Stimulated activated CD4-positive, alpha-beta T cell treated with anti-CD3 and anti-CD28 coated beads, Interleukin-2, amount 100 ng/mL, for 4 hours (primary cell): ENCODE measurements around the gene BCL7A.
"Not testable (repeated sequence)": the region's sequence is repeated elsewhere in the genome, so short reads cannot be mapped to it uniquely, and the experiment has no call there.

Source experiments
- DNase-seq: peaks from one replicate; pipeline ENCODE4 v3.0.0-alpha.2; 2020; ENCODE audit warnings: low read depth

Gene BCL7A

DNA sequence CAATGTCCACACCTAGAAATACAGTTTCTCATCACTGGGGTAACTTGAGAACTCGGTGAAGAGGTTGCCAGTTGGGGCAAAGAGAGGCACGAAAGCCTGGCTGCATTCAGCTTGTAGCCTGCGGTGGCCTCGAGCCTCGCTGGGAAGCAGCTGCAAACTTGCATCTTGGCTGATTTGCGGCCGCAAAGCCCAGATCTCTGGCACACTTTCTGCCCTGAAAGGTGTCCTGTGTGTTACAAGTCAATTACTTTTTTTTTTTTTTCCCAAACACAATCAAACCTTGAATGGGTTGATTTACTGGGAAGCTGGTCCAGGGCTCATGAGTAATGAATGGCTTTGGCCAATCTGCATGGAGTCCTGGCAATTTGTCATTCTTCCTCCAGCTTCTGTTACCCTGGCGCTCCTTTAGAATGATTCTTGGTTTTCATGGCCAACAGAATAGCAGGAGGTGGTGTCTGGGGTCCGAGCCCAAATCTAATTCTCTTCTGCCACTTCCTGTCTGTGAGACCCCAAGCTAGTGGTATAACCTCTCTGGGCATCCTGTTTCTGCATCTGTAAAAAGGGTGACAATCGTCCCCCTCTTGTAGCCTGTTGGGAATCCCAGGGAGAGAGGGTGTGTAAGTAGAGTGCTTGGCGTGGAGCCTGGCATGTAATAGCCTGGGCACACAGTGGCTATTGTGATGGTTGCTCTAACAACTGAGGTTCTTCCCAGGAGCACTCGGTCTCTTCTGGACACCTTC, 6.7 kb downstream of the BCL7A start:
- no peak for DNase-seq

DNA sequence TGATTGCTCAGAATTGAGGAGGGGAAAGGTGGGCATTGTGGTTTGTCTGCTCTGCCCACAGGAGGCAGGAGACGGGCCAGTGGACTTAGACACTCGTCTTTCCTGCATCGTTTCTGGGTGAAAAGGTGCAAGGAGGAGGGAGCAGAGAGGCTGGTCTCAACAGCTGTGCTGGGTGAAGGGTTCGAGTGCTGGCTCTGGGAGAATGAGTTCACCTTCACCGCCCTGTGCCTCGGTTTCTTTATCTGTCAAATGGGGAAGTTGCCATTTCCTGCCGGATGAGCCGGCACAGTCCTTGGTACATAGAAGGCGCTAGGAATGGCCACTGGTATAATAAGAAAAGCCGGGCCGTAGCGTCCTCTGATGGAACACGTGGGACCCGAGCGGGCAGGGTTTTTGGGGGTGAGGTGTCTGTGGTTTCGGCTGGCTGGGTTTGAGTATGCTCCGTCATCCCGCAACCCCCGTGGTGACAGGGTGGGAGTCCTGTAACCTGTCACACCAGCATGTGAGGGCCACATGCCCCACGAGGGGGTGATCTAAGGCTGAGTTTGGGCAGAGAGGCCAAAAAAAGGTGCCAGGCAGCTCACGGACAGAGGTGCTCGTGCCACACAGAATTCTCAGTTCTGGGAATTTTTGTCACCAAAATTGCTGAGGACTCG, 7.3 kb downstream of the BCL7A start:
- DNase-seq: no peak

DNA sequence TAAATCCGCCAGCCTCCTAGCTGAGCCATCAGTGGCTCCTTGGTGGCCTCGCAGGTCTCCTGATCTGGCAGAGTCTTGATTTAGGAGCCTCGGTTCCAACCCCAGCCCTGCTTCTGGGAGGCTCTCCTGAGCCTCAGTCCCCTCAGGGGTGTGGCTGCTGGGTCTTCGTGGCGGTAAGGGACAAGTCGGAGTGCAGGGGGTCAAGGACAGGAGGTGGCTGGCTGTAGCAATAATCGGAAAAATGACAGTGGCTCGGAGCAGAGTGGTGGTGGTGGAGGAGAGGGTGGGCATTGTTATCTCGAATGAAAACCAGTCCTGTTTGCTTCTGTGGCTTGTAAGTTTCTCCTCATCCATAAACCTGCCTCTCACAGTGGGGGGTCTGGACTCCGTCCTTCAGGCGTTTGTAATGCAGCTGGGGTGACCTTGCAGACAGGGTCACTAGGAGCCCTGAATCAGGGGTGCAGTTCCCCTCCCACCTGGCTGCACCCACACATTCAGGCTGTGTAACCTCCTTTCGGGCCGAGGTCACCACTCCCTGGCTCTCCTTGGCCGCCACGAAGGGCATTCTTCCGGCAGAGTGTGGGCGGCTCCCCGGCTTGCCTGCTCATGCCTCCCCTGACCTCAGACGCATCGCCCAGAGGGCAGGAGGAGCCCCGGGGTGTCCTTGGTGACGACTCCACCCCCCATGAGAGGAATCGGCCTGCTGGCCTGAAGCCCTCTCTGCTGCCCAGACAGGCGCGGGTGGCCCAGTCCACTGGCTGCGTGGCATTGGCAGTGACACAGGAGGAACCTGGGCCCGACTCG, 8.1 kb downstream of the BCL7A start:
- no peak for DNase-seq

DNA sequence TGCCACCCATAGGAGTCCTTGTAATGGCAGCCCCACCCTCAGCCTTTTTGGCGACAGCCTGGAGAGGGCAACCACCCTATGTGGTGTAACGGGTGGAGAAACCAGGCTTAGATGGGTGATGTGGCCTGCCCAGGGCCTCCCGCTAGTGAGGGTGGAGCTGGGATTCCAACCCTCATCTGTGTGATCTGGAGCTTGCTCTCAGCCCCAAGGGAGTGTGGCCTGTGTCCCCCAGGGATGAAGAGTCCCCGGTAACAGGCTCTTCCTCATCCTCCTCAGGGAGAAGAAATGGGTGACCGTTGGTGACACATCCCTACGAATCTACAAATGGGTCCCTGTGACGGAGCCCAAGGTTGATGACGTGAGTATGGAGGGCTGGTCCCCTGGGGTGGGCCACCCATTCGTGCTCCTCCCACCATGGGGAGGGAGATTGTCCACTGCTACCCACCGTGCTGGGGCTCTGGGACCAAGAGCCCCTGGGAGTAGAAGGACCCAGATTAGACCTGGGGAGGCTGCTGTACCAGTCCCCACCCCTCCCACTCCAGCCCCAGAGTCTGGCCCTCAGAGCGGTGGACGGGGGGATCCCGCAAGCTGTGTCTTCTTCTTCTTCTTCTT, 8.8 kb downstream of the BCL7A start:
- DNase-seq: no peak

DNA sequence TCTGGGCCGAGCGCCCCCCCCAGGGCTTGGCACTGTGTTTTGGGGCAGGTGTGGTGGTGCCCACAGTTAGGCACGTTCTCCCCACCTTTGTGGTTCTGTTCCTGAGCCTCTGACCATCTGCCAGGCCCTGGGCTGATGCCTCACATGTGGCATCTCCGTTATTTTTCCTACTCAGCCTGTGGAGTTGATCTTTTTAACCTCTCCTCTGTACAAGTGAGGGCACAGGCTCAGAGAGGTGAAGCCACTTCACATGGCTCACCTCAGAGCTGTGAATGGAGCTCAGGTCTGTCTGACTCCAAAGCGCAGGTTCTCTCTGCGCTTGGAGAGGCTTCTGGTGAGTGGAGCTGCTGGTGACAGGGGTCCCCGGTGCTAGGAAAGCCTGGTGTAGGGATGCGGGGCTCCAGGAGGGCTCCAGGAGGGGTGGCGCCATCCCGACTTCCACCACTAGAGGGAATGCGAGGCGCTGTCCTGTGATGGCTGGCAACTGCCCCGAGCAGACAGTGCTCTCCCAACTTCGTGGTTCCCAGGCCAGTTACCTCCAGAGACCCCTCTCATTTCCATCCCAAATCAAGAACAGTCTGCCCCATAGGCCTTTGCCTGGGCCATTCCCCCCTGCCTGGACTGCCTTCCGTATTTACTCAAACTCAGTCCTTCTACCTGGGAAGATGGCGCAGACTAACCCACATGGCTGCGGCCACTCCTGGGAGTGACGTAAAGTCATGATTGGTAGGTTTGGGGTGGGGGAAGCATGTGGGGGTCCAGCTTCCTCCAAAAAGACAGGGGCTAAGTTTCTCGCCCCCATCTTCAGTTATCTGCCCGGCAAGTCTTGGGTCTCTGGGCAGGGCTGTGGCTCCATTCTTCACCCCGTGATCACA, 9.9 kb downstream of the BCL7A start:
- peak; percentile 29 for DNase-seq

DNA sequence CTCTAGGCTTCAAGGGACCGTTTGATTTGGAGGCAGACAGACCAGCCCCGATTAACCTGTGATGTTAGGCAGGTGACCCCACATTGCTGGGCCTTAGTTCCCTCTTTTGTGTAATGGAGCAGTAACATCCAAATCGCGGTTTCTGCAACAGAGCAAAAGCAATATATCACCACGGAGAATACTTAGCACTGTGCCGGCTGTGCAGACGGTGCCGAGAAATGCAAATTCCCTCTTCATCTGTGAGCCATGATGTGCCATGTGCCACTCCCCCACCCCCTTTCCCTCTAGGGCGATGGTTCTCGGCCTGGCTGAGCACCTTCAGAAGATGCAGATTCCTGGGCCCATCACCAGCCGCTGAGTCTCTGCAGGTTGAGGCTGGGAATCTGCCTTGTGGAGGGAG, 10.9 kb downstream of the BCL7A start:
- no peak for DNase-seq

DNA sequence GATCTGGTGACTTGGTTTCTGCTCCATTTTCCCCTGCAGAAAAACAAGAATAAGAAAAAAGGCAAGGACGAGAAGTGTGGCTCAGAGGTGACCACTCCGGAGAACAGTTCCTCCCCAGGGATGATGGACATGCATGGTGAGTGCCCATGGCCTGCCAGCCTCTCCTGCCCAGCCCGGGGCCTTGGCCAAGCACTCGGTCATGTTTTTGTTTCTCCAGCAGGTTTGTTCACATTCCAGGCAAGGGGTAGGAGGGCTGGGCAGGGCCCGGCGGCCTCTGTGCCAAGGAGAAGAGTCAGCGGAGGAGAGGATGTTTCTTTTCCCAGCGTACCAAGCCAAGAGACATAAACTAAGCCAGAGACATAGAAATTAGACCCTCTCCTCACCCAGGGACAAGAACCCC, 13.6 kb downstream of the BCL7A start:
- no peak for DNase-seq

DNA sequence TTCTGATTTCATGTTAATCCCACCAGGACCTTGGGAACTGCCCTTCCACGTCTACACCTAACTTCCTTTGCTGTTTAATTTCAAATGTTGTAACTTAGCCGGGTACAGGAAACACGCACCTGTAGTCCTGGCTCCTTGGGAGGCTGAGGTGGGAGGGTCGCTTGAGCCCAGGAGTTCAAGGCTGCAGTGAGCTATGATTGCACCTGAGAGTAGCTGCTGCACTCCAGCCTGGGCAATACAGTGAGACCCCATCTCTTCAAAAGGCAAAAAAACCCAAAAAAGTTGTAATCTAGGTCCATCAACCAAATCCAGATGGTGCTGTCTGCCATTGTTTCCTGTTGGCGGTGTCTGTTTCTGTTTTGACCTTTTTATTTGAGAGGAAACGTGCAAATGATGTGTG, 14.5 kb downstream of the BCL7A start:
- DNase-seq: no peak

DNA sequence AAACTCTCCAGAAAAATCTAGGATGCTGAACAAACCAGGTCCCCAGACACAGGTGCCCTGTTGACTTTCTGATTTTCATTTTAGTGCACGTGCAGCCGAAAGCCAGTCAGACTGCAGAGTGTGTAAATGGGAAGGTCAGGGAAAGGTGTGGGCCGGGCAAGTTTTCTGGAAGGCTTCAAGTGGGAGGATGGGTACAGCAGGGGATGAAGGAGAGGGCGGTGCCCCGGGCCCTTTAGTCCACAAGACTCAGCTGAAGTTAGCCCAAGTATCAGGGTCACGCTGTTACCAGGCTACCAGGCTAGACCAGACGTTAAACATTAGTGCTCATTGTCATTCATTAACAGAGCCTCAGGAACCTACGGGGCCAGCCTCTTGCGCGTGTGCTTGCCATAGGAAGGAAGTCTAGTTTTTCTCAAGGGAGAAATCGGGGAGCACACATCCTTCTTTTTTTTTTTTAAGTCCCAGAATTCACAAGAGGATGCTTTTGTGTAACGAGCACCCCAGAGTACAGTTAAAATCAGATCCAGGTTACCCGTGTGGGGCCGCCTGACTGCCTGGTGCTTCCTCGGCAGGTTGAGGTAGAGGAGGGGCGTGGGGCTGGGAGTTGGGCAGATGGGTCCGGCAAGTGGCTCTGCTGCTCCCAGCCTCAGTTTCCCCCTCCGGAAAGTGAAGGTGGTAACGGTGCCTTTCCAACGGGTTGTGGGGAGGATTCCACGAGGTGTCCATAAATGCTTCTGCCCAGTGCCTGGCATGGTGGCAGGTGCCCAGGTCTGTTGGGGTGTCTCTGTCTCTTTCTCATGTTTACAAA, 19.1 kb downstream of the BCL7A start:
- DNase-seq: no peak

DNA sequence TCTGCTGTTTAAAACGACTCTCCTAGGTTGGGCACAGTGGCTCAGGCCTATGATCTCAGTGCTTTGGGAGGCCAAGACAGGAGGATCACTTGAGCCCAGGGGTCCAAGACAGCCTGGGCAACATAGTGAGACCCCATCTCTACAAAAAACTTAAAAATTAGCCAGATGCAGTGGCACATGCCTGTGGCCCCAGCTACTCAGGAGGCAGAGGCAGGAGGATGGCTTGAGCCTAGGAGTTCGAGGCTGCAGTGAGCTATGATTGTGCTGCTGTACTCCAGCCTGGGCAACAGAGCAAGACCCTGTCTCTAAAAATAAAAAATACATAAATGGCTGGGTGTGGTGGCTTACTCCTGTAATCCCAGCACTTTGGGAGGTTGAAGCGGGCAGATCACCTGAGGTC, 19.8 kb downstream of the BCL7A start:
- not testable (repeated sequence) for DNase-seq

DNA sequence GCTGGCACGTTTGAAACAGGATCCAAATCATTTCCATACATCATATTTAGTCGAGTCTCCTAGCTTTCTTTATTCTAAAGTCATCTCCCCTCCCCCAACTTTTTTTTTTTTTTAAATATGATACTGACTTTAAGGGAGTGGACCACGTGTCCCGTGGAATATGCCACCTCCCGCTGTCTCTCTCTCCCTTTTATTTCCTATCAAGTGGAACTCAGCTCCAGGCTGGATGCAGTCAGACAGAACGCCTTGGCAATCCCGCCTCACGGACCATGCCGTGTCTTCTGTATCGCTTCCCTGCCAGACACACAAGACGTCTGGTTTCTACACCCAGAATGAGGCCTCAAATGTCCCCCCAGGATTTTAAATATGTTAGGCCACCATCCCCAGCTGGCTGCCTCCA, 21.2 kb downstream of the BCL7A start:
- no peak for DNase-seq

DNA sequence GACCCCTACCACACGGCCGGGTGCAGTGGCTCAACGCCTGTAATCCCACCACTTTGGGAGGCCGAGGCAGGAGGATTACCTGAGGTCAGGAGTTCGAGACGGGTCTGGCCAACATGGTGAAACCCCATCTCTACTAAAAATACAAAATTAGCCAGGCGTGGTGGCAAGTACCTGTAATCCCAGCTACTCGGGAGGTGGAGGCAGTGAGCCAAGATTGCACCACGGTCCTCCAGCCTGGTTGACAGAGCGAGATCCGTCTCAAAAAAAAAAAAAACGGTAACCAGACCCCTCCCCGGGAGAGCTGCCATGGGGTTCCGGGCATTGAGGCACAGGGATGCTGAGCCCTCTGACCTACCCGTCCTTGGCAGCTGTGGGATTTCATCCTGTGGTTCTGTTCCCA, 21.8 kb downstream of the BCL7A start:
- no peak for DNase-seq

DNA sequence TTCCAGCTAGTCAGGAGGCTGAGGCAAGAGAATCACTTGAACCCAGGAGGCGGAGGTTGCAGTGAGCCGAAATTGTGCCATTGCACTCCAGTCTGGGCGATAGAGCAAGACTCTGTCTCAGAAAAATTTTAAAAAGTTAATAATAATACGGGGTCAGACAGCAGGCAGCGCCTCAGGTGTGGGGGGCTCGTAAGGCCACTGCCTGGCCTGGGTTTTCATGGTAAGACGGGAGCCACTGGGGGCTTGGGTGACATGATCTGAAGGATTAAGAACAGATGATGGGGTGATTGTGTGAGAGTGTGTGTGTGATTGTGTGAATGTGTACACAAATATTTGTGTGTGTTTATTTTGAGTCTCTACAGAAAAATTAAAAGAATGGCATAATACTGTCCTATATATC, 23.6 kb downstream of the BCL7A start:
- no peak for DNase-seq

DNA sequence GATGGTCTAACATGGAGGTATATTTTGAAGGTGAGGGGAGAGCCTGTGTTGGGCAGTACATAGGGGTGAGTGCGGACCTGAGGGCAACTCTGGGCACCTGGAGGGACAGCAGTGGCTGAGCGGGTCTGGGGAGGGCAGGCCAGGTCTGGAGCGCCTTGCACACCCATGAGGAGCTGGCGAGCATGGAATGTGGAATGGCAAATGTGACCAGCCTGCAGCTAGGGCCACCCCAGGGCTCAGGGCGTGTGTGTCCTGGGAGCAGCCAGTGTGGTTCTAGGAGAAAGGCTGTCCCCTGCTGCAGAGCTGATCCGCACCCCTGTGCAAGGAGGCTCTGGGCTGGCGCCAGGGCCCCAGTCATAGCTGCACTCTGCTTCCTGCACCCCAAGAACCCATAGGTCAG, 24.5 kb downstream of the BCL7A start:
- DNase-seq: no peak

DNA sequence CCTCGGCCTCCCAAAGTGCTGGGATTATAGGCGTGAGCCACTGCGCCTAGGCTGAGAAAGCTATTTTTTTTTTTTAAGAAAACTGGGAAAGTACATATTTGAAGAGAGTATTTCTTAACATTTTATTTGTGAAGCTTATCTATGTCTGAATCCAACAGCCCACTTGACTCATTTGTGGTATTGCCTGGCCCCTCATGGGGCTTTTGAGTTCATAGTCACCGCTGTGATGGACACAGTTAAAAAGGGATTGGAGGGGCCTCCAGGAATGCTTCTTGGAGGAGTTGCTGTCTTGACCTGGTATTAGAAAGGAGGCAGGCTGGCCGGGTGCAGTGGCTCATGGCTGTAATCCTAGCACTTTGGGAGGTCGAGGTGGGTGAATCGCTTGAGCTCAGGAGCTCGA, 26.5 kb downstream of the BCL7A start:
- no peak for DNase-seq

DNA sequence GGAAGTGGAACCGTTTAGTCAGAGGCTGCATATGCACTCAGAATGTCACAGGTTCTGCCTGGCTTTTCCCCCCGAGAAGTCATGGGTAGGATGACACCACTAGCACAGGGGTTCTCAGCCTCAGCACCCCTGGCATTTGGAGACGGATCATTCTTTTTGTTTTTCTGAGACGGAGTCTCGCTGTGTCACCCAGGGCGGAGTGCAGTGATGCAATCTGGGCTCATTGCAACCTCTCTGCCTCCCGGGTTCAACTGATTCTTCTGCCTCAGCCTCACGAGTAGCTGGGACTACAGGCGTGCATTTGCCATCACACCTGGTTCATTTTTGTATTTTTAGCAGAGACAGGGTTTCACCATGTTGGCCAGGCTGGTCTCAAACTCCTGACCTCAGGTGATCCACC, 28.1 kb downstream of the BCL7A start:
- no peak for DNase-seq

DNA sequence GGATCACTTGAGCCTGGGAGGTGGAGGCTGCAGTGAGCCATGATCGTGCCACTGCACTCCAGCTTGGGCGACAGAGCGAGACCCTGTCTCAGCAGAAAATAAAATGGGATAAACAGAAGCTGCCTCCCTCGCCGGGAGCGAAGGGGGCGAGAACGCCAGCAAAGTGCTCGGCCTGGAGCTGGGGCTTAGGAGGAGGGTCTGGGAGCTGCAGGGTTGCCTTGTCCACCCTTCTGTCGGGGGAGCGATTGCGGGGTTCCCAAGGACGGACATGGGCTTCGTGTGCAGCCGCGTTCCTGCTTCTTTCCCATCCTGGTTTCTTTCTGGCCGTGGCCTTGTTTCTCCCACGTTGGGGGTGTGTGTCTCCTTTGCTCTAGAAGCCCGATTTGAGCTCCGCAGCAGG, 29.0 kb downstream of the BCL7A start:
- DNase-seq: no peak

DNA sequence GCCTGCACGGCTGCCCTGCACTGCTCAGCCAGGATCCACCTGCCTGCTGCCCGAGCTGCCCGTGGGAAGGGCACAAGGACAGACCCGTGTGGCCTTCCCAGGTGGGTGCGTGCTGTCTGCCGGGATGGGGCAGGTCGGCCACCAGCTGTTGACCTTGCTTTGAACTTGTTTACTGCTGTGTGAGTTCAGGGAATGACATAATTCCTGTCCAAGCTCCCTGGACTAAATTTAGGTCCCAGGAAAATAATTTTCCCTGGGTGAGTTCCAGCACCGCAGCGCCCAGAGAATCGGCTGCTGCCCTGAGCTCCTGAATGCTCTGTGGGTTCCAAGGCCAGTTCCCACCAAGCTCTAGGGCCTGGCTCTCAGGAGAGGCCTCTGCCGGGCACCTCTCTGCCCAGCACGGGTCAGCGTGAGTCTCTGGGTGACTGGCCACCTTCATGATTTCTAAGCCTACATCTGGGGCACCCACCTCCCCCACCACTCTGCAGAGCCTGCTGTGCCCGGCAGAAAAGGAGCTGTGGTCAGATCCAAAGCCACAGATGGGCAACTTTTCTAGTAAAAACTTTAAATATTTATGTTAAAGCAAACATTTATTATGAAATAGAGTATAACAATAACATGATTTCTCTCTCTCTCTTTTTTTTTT, 29.7 kb downstream of the BCL7A start:
- DNase-seq: no peak

DNA sequence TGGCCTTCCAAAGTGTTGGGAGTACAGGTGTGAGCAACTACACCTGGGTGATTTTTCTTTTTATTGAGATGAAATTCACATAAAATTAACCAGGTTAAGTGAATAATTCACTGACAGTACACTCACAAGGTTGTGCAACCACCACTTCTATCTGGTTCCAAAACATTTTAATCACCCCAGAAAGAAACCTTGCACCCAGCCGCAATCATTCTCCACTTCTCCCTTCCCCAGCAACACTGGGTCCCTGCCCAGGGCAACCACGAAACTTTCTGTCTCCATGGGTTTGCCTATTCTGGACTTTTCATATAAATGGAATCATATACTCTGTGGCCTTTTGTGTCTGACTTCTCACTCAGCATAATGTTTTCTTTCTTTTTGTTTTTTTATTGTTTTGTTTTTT, 30.6 kb downstream of the BCL7A start:
- no peak for DNase-seq

DNA sequence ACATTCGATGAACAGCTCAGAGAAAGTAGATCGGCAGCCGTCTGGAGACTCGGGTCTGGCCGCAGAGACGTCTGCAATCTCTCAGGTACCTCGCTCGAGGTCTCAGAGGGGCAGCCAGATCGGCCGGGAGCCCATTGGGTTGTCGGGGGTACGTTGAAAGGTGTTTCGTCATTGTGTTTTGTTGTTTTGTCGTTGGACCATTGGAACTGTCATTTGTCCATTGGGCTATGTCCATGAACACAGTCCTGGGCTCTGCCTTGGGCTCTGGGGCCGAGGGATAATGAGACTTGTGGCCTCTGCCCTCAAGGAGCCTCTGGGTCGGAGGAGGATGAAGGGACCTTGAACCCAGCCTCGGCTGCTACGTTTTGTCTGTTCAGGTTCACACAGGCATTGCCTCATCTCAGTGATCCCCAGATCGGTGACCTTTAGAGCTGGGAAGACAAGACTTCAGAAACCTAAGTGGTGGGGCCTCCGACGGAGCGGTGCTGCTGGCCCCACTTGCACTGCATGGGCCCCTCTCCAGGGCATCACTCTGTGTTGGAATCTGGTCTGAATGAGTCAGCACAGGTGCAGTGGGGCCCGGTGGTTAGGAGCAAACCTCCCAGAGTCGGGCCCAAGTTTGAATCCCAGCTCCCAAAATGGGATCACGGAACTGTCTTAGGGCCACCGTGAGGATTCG, 33.3 kb downstream of the BCL7A start:
- no peak for DNase-seq
